ENCODE results near the gene FARS2.

GRCh38 chr6:5481750-5482149 is 220.4 kb downstream of the FARS2 start:
- TF ChIP-seq POLR2A (IDR thresholded peaks at IDR 0.05; ENCODE audit: low read length) (no peak), GATA1 (IDR thresholded peaks at IDR 0.05; ENCODE audit: low read depth, low read length) (no peak)
